Fibroblast of peridontal ligament (primary cell): ENCODE measurements around the gene OR2A1.
"Not testable (repeated sequence)": the region's sequence is repeated elsewhere in the genome, so short reads cannot be mapped to it uniquely, and the experiment has no call there.

Experiments
- DNase-seq: peaks from one replicate; pipeline ENCODE4 v3.0.0-alpha.2; 2010; ENCODE audit errors: extremely low read depth

The OR2A1 gene

DNA sequence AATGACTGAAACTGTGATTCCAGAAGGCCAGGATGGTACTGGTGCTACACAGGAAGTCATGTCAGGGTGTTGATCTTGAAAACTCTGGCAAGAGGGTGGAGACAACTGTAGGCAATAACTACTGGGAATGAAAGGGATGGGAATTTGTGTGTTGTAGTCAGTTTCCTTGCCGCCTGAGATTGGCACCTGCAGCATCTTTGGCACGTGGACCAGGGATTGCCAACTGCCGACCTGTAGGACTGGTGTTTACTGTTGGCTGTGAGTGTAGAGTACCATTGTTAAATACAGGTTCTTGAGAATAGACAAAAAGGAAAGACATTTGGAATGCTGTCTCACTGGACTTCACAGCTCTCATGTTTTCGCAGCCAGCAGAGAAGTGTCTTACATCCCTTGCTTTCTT, 11.1 kb downstream of the OR2A1 start:
- not testable (repeated sequence) for DNase-seq

- not testable (repeated sequence) for DNase-seq
These were observed 13.6 kb downstream of the OR2A1 start for GRCh38 chr7:144325868-144326267.

DNA sequence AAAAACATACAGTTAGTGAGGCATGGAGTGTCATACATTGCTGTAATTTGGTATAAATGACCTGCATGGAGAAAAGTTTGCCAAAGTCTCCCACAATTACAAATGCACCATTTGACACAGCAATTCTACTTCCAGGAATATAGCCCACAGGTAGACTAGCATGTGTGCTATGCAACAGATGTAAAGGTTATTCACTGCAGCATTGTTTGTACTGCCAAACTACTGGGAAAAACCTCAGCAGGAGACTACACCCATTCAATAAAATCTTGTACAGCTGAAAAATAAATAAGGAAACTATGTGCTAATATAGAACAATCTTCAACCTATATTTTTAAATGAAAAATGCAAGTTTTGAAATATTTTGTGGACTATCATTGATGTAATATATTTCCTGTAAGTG, 17.8 kb downstream of the OR2A1 start:
- DNase-seq, result not testable (repeated sequence)

DNA sequence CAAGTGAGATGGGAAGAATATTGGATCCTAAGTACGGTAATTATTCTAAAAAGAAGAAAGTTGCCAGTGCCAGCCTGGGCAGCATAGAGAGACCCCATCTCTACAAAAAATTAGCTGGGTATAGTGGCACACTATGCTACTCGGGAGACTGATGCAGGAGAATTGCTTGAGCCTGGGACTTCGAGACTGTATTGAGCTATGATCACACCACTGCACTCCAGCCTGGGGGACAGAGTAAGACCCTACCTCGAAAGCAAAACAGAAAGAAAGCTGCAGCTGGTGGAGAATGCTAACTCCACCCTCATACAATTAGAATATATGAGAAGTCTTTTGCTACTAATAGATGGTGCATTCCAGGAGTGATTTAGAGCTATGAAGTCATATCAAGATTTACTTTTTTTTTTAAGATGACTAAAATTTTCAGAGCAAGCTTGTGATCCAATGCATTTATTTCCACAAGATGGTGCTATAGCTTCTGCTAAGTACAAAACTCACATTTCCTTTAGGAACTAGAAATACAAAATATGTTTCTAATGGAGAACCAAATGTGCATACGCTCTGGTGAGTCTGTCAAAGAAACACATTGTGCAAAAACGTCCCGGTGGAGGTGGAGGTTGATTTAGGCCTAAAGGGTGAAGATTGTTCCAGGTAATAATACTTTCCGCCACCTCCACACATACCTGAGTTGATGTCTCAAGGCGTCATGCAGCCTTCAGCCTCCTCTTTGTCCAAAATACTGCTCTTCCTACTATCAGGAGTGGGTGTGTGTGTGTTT, 19.2 kb downstream of the OR2A1 start:
- not testable (repeated sequence) for DNase-seq

- not testable (repeated sequence) for DNase-seq
These were observed 19.7 kb downstream of the OR2A1 start for GRCh38 chr7:144331996-144332288.

GRCh38 chr7:144348625-144349024, 36.4 kb downstream of the OR2A1 start:
- not testable (repeated sequence) for DNase-seq

GRCh38 chr7:144351667-144352066, 39.4 kb downstream of the OR2A1 start:
- DNase-seq, result not testable (repeated sequence)

GRCh38 chr7:144355176-144355822, 43.1 kb downstream of the OR2A1 start, which contains the start of gene ARHGEF5:
Gene ARHGEF5, plus strand, starts transcription at chr7:144355402. Its CDS starts 7,268 bp downstream, at chr7:144362670.
- not testable (repeated sequence) for DNase-seq

GRCh38 chr7:144356185-144356584, 44.0 kb downstream of the OR2A1 start:
- not testable (repeated sequence) for DNase-seq

- DNase-seq, result not testable (repeated sequence)
These were observed 44.6 kb downstream of the OR2A1 start for GRCh38 chr7:144356860-144357259.

DNA sequence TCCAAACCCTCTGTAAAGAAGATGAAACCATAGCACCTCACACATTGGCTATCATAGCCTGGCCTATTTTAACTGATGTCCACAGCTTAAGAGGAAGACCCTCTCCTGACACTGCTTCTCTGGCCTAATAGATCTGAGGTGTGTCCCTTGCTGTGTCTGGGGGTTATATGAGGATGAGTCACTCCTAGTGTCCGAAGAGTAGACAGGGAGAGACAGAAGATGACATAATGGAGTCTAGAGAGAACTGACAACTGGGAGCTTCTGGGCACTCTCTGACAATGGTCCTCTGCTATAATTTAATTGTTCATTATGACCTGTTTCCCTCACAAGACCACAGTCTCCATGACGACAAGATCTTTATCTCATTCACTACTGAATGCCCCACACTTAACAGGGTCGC, 49.8 kb downstream of the OR2A1 start:
- not testable (repeated sequence) for DNase-seq

DNA sequence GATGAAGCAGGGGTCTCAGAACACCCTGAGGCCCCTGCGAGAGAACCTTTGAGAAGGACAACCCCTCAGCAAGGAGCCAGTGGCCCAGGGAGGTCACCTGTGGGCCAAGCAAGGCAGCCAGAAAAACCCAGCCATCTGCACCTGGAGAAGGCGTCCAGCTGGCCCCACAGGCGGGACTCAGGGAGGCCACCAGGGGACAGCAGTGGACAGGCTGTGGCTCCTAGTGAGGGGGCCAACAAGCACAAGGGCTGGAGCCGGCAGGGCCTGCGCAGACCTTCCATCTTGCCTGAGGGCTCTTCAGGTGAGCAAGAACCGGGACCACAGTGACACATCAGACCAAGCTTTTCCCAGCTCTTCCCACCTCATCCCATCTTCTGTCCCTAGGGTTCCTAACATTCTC, 53.3 kb downstream of the OR2A1 start:
- not testable (repeated sequence) for DNase-seq

GRCh38 chr7:144367250-144367649, 55.0 kb downstream of the OR2A1 start:
- not testable (repeated sequence) for DNase-seq

- DNase-seq, result not testable (repeated sequence)
These were observed 57.0 kb downstream of the OR2A1 start for GRCh38 chr7:144369221-144369620.
